C4-2B (cell line): ENCODE measurements around the gene SZRD1.

ENCODE experiments used
- CTCF ChIP-seq: fragments of 450-650 bp; conservative IDR thresholded peaks from 2 replicates; pipeline ENCODE4 v1.5.1; 2017; ENCODE audit warnings: mild to moderate bottlenecking
- ZFX ChIP-seq: fragments of 450-650 bp; IDR thresholded peaks from 2 replicates; pipeline ENCODE4 v1.6.1; 2017

- no peak for TF ChIP-seq CTCF
- TF ChIP-seq ZFX: no peak
Measured at GRCh38 chr1:16422041-16422440, 55.0 kb downstream of the SZRD1 start.
